Thyroid gland (tissue), 4 donors: ENCODE results near the gene NOB1. TPM values are rescaled to one million over a fixed set of nuclear protein-coding genes. Genes with fewer than 3 reads are reported as not detected.
A peak's percentile ranks its signal among the peaks of the same experiment; 100 is the strongest.
"Not testable (repeated sequence)": the region's sequence is repeated elsewhere in the genome, so short reads cannot be mapped to it uniquely, and the experiment has no call there.

ENCODE experiments used
- DNase-seq, 2 donors: peaks; one replicate each; pipeline ENCODE4 v3.0.0-alpha.2; 2019
- H3K27ac ChIP-seq, 3 donors: fragments of 200-600 bp; sonication (generic); 1 replicate in 2 of 3; 2 replicates in 1 of 3; pipeline ENCODE4 v1.5.1; 2016 to 2019; ENCODE audit warnings: mild to moderate bottlenecking in 1 of 3, moderate library complexity in 1 of 3
- H3K27me3 ChIP-seq: fragments of 200-600 bp; sonication (generic); one replicate; pipeline ENCODE4 v1.5.1; 2019
- H3K36me3 ChIP-seq, 2 donors: fragments of 200-600 bp; sonication (generic); one replicate each; pipeline ENCODE4 v1.5.1; 2016 to 2019
- H3K4me1 ChIP-seq, 2 donors: fragments of 200-600 bp; sonication (generic); one replicate each; pipeline ENCODE4 v1.5.1; 2017 to 2019
- H3K4me3 ChIP-seq, 3 donors: fragments of 200-600 bp; sonication (generic); replicated peaks in 1 of 3; 1 replicate in 2 of 3; 2 replicates in 1 of 3; pipeline ENCODE4 v1.5.1; 2016; ENCODE audit warnings: mild to moderate bottlenecking in 1 of 3
- H3K9me3 ChIP-seq: fragments of 200-600 bp; sonication (generic); one replicate; pipeline ENCODE4 v1.5.1; 2017
- POLR2A ChIP-seq, 2 donors: fragments of 450-650 bp; IDR thresholded peaks; one replicate each; pipeline ENCODE4 v1.6.1; 2017; ENCODE audit warnings: antibody characterized with exemption in 2 of 2, mild to moderate bottlenecking in 2 of 2, moderate library complexity in 1 of 2
- WGBS, 2 donors: methylation state at CpG; one replicate each; pipeline ENCODE4 v1.1.5; 2017; 5-methylcytosine and 5-hydroxymethylcytosine counted together
- intact Hi-C: fragments of 100-400 bp; cut with DNase I; formaldehyde crosslinking; loops from one replicate; pipeline ENCODE4 v1.15.1; 2023
- total RNA-seq, 4 donors: library from RNA; depleted of rRNA; stranded (reverse); fragments of >200 nt; gene quantifications; one replicate each; pipeline ENCODE4 v1.2.3, GENCODE V29; 2016
- TF ChIP-seq, protein P1 (sequence below), 6 experiments: fragments of 200-600 bp in 3 of 6; fragments of 450-650 bp in 3 of 6; sonication (generic) in 3 of 6; IDR thresholded peaks; one replicate each; pipeline ENCODE4 v1.5.1; 2016 to 2019; ENCODE audit warnings: antibody characterized with exemption in 6 of 6, mild to moderate bottlenecking in 2 of 6, inconsistent platforms in 1 of 6, moderate library complexity in 1 of 6

Gene NOB1
- total RNA-seq, 4 donors from 2014 or later = 37.4 to 51.2 (median 43.1) TPM

DNA sequence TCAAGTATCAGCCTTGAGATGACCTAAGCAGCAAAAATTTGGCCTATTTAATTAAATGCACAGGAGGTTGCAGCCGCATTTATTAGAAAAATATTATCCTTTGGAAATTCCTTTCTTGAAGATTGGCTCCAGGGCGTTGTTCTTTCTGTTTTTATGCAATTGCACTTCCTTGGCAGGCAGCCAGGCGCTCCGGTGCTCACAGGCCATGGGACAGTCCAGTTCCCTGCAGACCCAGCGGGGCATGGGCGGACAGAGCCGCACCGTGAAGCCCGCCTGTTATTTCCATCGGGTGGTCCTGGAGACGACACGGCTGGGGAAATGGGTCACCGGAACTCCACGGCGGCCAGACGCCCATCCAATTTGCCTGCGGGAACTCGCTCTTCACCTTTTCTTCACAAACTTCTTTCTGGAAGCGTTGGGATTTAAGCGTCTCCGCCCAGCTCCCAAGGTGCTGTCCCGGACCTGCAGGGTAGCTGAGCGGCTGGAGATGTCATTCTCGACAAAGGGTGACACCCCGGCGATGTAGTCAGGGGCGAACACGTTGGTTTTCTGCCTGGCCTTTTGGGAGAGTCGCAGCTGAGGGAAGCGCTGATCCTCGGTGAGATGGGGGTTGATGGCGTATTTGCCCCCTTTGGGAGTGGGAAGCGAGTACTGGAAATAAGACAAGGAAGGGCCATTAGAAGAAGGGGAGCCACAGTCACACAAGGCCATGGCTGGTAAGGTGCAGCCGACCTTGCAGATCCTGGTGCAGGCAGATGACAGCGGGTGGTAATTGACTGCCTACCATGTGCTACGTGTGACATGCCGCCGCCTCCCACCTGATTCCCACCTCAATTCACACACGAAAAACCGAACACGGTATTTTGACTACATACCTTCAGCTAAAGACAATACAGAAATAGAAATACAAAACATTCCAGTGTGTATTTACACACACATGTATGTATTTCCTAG lies 12.5 kb downstream of the NOB1 start:
- H3K27ac ChIP-seq = peak overlapping the region; percentile 70 to 98 (median 89)

DNA sequence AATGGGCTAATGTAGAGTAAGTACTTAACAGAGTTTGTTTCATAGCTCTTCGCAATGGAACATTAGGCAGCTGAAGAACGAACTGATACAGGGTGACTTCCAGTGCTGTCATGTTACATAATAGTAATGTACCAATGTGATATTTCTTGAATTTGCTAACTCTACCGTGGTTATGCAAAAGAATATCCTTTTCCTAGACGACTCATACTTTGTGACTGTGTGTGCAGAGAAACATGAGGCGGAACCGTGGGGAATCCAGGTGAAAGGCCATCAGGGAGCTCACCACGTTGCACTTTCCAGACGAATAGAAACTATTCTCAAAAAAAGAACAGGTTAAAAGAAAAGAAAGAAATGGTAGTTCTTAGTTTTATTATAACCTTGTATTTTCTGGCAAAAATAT lies 13.2 kb downstream of the NOB1 start:
- intact Hi-C loops = no loop called here
- no peaks in the 10 kb centered on the region for H3K9me3 ChIP-seq
- TF ChIP-seq, protein P1, sequence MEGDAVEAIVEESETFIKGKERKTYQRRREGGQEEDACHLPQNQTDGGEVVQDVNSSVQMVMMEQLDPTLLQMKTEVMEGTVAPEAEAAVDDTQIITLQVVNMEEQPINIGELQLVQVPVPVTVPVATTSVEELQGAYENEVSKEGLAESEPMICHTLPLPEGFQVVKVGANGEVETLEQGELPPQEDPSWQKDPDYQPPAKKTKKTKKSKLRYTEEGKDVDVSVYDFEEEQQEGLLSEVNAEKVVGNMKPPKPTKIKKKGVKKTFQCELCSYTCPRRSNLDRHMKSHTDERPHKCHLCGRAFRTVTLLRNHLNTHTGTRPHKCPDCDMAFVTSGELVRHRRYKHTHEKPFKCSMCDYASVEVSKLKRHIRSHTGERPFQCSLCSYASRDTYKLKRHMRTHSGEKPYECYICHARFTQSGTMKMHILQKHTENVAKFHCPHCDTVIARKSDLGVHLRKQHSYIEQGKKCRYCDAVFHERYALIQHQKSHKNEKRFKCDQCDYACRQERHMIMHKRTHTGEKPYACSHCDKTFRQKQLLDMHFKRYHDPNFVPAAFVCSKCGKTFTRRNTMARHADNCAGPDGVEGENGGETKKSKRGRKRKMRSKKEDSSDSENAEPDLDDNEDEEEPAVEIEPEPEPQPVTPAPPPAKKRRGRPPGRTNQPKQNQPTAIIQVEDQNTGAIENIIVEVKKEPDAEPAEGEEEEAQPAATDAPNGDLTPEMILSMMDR (IDR thresholded peaks at IDR 0.05) = no peak
- TF ChIP-seq POLR2A (IDR thresholded peaks at IDR 0.05) = no peak
- peaks cover 33 to 40% of the 10 kb centered on the region in 2 donors for H3K36me3 ChIP-seq
- H3K4me3 ChIP-seq = no peak overlapping the region
- no peaks in the 10 kb centered on the region for H3K27me3 ChIP-seq
- peaks cover 25 to 27% of the 10 kb centered on the region in 2 donors for H3K4me1 ChIP-seq
- peak; percentile 53 to 63 for DNase-seq
- H3K27ac ChIP-seq = peak overlapping the region; percentile 70 to 98 (median 89)
- WGBS, 2 donors = 32 to 38% methylated on average over 8 of the region's 8 CpGs

More for the DNA sequence above, 12.5 kb downstream of the NOB1 start:
- TF ChIP-seq, protein P1 (IDR thresholded peaks at IDR 0.05) = no peak
- peak in 1 of 2 donors; percentile 36 for TF ChIP-seq POLR2A (IDR thresholded peaks at IDR 0.05)
- peak; percentile 97 to 99 for DNase-seq
- Histone ChIP-seq H3K4me1 (peaks cover 19 to 27% of the 10 kb centered on the region in 2 donors), H3K4me3 (no peak overlapping the region), H3K27me3 (no peaks in the 10 kb centered on the region), H3K36me3 (peaks cover 38 to 44% of the 10 kb centered on the region in 2 donors), H3K9me3 (no peaks in the 10 kb centered on the region)
- 60% methylated on average over 30 to 40 of the region's 41 CpGs for WGBS, 2 donors
- intact Hi-C loops = no loop called here

DNA sequence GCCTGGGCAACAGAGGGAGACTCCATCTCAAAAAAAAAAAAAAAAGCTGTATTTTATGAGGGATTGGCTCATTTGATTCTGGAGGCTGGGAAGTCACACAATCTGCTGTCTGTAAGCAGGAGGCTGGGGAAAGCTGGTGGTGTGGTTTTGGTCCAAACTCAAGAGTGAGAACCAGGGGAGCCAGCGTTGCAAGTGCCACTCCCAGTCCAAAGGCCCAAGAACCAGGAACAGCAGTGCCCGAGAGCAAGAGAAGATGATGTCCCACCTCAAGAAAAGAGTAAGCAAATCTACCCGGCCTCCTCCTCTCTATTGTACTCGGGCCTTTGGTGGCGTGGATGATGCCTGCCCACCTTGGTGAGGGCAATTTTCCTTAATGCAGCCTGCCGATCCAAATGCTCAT lies 22.6 kb downstream of the NOB1 start:
- Histone ChIP-seq H3K4me1 (peaks cover 25 to 28% of the 10 kb centered on the region in 2 donors), H3K9me3 (no peaks in the 10 kb centered on the region), H3K4me3 (no peak overlapping the region), H3K27ac (no peak overlapping the region), H3K27me3 (no peaks in the 10 kb centered on the region), H3K36me3 (no peaks in the 10 kb centered on the region)
- WGBS, 2 donors = 94% methylated on average over 6 of the region's 6 CpGs
- TF ChIP-seq, protein P1 (IDR thresholded peaks at IDR 0.05) = no peak
- no peak for TF ChIP-seq POLR2A (IDR thresholded peaks at IDR 0.05)
- no peak for DNase-seq
- intact Hi-C loops = no loop called here

DNA sequence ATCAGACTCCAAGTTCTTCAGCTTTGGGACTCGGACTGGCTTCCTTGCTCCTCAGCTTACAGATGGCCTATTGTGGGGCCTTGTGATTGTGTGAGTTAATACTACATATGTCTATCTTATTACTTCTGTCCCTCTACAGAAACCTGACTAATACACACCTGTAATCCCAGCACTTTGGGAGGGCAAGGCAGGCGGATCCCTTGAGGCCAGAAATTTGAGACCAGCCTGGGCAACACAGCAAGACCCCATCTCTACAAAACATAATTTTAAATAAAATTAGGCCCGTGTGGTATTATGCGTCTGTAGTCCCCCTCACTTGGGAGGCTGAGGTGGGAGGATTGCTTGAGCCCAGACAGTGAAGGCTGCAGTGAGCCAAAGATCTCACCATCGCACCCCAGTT lies 23.4 kb downstream of the NOB1 start:
- 93 to 95% methylated on average over 4 to 5 of the region's 5 CpGs for WGBS, 2 donors
- H3K9me3 ChIP-seq, H3K4me3 ChIP-seq, H3K27ac ChIP-seq, H3K27me3 ChIP-seq, H3K36me3 ChIP-seq, intact Hi-C loops, DNase-seq: not testable (repeated sequence)
- peaks cover 26 to 33% of the 10 kb centered on the region in 2 donors for H3K4me1 ChIP-seq

DNA sequence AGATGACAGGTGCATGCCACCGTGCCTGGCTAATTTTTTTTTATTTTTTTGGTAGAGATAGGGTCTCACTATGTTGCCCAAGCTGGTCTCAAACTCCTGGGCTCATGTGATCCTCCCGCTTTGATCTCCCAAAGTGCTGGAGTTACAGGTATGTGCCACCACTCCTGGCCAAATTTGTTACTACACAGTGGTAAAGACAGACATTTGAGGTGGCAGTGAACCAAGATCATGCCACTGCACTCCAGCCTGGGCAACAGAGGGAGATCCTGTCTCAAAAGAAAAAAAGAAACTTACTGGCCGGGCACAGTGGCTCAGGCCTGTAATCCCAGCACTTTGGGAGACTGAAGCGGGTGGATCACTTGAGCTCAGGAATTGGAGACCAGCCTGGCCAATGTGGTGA lies 25.7 kb downstream of the NOB1 start:
- H3K27me3 ChIP-seq, H3K9me3 ChIP-seq, intact Hi-C loops, H3K36me3 ChIP-seq, H3K4me3 ChIP-seq: not testable (repeated sequence)
- H3K4me1 ChIP-seq = peaks cover 38 to 41% of the 10 kb centered on the region in 2 donors
- peak in 1 of 2 donors; percentile 22 for DNase-seq
- 90 to 95% methylated on average over 4 of the region's 4 CpGs for WGBS, 2 donors
- H3K27ac ChIP-seq = peak overlapping the region in 2 of 3 donors; percentile 89 to 92

DNA sequence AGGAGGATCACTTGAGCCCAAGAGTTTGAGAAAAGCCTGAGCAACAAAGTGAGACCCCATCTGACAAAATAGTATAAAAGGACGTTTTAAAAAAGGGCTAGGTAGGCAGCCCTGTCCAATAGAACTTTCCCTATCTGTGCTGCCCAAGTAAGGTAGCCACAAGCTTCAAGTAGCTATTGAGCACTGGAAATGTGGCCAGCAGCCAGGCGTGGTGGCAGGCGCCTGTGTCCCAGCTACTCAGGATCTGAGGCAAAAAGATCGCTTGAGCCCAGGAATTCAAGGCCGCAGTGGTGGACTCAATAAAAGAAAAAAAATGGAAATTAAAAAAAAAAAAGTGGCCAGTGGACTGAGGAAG lies 26.8 kb downstream of the NOB1 start:
- peak overlapping the region; percentile 84 to 92 (median 89) for H3K27ac ChIP-seq

More for the DNA sequence above, 26.8 kb downstream of the NOB1 start:
- intact Hi-C loops = no loop called here
- WGBS, 2 donors = 27 to 30% methylated on average over 5 of the region's 5 CpGs
- peak in 1 of 2 donors; percentile 43 for TF ChIP-seq POLR2A (IDR thresholded peaks at IDR 0.05)
- TF ChIP-seq, protein P1 (IDR thresholded peaks at IDR 0.05) = no peak
- peaks cover 45 to 46% of the 10 kb centered on the region in 2 donors for H3K4me1 ChIP-seq
- H3K36me3 ChIP-seq = no peaks in the 10 kb centered on the region
- DNase-seq = peak; percentile 97
- no peaks in the 10 kb centered on the region for H3K9me3 ChIP-seq
- H3K4me3 ChIP-seq = no peak overlapping the region
- H3K27me3 ChIP-seq = no peaks in the 10 kb centered on the region
